HG03469 (cell line): ENCODE data around the gene IRAK4.
"Not testable (repeated sequence)": the region's sequence is repeated elsewhere in the genome, so short reads cannot be mapped to it uniquely, and the experiment has no call there.

Source experiments
- ATAC-seq: cut with Tn5 transposase; IDR thresholded peaks from one replicate; pipeline ENCODE4 v1.9.1; 2021; ENCODE audit warnings: mild to moderate bottlenecking, moderate library complexity, moderate number of reproducible peaks; ENCODE audit not compliant: unreplicated experiment

Gene IRAK4

DNA sequence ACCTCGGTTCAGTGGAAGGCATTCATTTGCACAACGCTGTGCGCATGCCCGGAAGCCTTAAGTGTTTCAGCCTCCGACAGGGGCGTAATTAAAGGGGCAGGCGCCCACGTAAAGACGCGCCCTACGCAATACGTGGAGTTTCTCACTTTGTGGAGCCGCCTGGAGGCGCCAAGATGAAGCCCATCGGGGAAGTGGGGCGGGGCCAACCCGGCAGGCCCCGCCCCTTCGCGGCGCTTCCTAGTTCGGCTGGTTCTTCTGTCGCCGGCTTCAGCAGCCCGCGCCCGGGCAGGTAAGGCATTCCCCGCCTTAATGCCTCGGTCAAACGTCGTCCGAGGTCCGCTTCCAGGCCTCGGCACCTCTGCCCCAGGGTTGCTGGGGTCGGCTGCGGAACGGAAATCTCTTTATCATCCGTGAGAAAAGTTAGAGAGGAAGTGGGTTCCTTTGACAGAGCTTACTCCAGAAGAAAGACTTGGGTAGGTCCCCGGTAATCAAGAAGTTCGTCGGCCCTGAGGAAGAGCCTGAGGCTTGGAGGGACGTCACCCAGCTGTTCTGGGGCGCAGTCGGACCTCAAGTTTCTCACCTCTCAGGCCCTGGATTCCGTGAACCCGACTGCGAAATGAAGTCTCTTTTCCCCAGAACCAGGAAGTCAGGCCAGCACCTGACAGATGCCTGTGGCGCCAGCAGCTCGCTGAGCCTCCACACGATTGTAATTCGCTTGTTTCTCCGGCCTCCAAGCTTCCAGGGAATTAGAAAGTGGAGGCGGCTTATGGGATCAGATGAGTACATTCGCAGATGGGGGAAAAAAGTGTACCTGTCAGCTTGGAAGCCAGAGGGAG is at the start of gene IRAK4, which contains the start of gene PUS7L:
Gene IRAK4, plus strand, starts transcription at position 224 of the 836 bp plus-strand sequence. CDS start 9,161 bp downstream, outside the sequence.
Gene PUS7L, minus strand, starts transcription at position 63 of the 836 bp plus-strand sequence. CDS start 3,545 bp downstream, outside the sequence.
- peak; percentile 97 for ATAC-seq

DNA sequence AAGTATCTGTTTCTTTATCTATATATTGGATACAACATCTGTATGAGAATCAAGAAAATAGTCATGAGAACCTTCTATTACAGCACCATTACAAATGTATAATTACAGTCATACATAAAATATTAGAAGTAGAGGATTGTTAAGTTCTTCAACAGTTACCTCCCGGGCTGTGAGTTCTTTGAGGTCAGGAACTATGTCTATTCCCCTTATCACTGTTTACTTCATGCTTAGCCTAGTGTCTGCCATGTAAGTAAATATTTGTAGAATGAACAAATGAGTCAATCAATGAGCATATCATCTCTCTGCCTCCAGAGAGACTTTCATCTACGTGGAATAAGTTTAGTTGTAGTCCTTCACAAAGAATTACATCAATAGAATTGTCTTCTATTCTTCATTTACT is 47.4 kb upstream of the IRAK4 start:
- no peak for ATAC-seq

DNA sequence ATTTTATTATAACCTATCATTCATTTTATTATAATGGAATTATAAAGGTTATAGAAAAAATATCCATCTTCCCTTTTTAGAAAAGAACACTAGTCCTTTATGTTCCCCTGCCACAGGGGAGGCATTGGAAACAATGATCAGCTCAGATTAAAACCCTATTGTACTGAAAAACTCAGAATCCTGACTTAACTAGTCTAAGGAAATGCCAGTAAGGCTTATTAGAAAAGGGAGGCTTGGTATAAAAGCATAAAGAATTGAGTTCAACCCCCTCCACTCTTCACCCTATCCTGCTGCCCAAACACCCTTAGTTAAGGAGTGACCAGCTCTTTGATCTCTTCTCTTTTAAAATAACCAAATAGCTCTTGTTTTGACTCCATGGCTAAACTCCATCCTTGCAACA is 36.1 kb upstream of the IRAK4 start:
- ATAC-seq = no peak

- no peak for ATAC-seq
Observed at GRCh38 chr12:43723134-43723533, 35.6 kb upstream of the IRAK4 start.

DNA sequence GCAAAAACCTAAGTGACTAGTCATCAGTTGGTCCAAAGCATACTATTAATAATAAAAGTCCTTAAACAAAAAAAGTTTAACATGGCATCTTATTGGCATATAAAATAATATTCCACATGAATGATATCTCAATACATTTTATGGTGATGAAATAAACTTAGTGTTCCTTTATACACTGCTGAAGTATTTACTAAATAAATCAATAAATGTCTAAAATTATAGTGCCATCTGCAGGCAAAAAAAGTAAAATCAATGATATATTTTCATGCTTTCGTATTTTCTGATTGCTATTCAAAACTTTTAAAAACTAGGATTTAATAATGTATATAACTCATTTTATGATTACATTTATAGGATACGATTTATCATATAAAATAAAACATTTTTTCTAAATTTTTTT is 30.6 kb upstream of the IRAK4 start:
- no peak for ATAC-seq

- ATAC-seq = no peak
Observed at GRCh38 chr12:43728698-43729097, 30.1 kb upstream of the IRAK4 start.

GRCh38 chr12:43730283-43730682 is 28.5 kb upstream of the IRAK4 start:
- no peak for ATAC-seq

DNA sequence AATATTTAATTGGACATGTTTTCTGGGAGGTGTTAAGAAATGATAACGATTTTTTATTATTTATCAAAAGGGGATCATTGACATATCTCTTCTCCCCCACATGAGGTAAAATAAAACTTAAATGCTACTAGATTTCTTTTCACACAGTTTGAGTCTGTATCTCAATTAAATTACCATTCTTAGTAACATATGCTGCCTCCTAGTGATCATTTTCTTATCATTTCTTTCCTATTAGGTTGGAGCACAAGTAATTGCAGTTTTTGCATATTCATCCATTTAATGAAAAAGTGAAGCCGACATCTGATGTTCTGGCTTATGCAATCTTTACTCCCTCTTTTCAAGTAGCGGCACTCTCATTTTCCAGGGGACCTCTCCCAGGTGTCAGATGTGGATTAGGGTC is 25.1 kb upstream of the IRAK4 start:
- no peak for ATAC-seq

- no peak for ATAC-seq
Observed at GRCh38 chr12:43736927-43737440, 21.8 kb upstream of the IRAK4 start.

DNA sequence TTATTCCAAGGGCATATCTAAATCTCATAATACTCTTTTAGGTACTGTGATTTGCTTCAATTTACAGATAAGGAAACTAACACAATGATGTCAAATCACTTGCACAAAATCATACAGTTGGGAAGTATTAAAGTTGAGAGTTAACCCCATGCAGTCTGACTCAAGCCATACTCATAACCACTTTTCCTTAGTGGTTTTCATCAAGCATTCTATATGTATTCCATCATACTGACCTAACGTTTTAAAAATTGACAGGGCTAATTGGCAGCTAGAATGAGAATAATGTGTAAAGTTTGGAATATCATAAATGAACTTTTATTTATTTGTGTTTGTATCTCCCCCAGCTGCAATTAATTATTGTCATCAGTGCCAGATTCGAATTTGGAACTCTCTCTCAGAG is 21.1 kb upstream of the IRAK4 start:
- no peak for ATAC-seq

DNA sequence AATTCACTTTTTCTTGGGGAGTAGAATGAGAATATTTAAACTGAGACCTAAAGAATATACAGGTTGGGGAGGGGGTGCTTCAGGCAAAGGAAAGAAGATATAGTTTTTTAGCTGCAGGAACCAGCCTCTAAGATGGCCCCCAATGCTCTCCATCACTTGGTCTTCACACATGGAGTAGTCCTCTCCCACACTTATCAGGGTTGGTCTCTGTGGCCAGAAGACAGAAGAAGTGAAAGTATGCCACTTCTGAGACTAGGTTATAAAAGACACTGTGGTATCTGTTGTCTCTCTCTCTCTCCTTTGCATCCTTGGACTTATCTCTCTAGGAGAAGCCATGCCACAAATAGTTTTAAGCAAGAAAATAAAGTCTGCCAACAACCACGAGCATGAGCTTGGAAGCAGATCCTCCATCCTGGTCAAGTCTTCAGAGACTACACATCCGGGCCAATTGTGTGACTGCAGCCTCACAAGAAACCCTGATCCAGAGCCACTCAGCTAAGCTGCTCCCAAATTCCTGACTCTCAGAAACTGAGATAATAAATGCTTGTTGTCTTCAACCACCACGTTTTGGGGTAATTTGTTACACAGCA is 18.1 kb upstream of the IRAK4 start:
- ATAC-seq = peak; percentile 85

GRCh38 chr12:43742106-43742505 is 16.6 kb upstream of the IRAK4 start:
- no peak for ATAC-seq

GRCh38 chr12:43744826-43745225 is 13.9 kb upstream of the IRAK4 start:
- no peak for ATAC-seq

GRCh38 chr12:43749016-43749415 is 9.7 kb upstream of the IRAK4 start:
- ATAC-seq = no peak

DNA sequence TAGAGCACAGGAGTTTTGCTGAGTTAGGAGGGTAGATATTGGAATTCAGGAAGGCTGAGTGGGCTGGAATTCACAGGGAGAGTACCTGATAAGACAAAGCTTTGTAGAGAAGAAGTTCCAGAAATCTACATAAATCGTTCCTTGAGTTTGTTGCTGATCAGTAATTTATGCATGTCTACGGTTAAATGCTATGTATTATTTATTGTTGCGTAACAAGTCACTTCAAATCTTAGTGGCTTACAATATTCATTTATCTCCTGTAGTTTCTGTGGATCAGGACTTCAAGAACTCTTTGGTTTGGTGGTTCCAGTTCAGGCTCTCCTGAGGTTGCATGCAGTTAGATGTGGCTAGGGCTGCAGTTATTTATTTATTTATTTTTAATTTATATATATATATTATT is 7.9 kb upstream of the IRAK4 start:
- ATAC-seq = no peak

DNA sequence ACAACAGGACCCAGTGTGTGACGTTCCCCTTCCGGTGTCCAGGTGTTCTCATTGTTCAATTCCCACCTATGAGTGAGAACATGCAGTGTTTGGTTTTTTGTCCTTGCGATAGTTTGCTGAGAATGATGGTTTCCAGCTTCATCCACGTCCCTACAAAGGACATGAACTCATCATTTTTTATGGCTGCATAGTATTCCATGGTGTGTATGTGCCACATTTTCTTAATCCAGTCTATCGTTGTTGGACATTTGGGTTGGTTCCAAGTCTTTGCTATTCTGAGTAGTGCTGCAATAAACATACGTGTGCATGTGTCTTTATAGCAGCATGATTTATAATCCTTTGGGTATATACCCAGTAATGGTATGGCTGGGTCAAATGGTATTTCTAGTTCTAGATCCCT is 7.4 kb upstream of the IRAK4 start:
- ATAC-seq = not testable (repeated sequence)

- no peak for ATAC-seq
Observed at GRCh38 chr12:43754015-43754414, 4.7 kb upstream of the IRAK4 start.

DNA sequence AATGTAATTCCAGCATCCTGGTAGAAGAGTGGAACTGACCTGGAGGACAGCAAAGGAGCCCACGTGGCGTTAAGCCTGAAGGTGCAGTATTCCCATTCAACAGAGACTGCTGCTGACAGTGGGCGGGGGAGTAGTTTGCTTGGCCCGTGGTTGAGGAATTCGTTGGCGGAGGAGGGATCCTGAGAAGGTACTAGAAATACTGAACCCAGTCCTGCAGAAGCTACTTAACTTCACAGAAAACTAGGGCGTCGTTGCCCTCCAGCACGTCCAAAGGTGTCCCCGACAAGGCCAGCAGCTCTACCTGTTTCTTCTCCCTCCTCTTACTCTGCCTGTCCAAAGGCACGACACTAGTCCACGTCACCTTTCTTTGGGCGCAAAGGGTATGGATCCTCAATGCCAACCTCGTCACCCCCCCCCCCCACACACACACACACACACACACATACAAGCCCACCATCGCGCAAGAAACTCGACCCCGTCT is 464 bp upstream of the IRAK4 start:
- no peak for ATAC-seq

- ATAC-seq = no peak
Observed at GRCh38 chr12:43760396-43760795, 1.6 kb downstream of the IRAK4 start.

DNA sequence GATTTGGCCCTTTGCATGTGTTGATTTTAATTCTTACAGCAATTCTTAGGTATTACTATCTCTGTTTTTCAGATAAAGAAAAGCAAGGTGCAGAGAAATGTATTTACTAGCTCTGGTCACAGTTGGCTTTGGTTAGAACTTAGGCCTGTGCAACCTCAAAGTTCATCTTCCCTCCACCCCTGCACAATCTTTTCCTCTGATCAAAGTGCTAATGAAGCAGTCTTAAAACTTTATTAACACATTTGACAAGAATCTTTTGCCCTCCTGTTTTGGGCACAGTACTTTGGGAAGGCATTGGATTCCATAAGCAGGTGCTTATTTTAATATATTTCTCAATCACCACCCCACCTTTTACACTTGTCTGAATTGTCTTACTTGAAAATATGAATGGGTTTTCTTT is 2.7 kb downstream of the IRAK4 start:
- no peak for ATAC-seq

GRCh38 chr12:43762596-43762995 is 3.8 kb downstream of the IRAK4 start:
- no peak for ATAC-seq

DNA sequence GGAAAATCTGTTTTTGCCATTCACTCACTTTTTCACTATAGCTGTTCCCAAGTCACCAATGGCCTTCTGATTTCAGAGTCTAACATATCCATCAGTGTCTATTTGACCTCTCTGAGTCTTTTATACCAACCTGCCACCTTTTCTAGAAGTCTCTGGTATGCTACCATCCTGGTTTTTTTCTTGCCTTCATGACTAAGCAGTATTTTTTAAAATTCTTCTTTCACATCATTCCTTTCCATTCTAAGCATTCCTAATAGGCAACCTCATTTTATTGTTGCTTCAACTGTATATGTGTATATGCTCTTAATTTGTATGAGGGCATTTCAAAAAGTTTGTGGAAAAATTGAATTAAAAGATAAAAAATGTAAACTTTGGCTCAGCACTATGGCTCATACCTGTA is 5.0 kb downstream of the IRAK4 start:
- no peak for ATAC-seq
